Astrocyte of the cerebellum (primary cell): ENCODE results near the gene KLHL33.

ENCODE experiments used
- DNase-seq: peaks from one replicate; pipeline ENCODE4 v3.0.0-alpha.2; 2011; ENCODE audit warnings: low read depth
- H3K4me3 ChIP-seq: 2 replicates; pipeline ENCODE4 v1.5.1; 2011; ENCODE audit warnings: mild to moderate bottlenecking, low read depth, low read length, moderate library complexity
- in situ Hi-C: cut with HindIII; loops from 2 replicates; pipeline ENCODE4 v1.10.0; 2017; ENCODE audit warnings: low sequenced_read_pairs
- TF ChIP-seq, protein P1 (sequence below): IDR thresholded peaks from 2 replicates; pipeline ENCODE4 v1.5.1; 2012; ENCODE audit warnings: low read length, low read depth, moderate library complexity, mild to moderate bottlenecking; ENCODE audit errors: missing control alignments

The KLHL33 gene

DNA sequence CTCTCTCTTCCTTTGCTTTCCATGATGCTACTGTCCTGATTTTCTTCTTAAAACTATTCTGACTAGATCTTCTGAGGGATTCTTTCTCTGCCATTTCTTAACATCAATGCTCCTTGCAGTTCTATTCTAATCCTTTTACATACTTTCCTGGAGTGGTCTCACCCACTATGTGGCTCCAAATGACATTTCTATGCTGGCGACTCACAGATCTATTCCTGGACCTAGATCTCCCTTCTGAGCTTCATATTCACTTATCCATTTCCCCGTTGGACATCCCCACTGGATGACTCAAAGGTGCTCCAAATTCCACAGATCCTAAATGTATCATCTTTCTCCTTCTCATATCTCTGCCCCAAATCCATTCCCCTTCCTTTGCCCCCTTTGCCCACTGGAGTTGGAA, 26.7 kb downstream of the KLHL33 start:
- TF ChIP-seq, protein P1, sequence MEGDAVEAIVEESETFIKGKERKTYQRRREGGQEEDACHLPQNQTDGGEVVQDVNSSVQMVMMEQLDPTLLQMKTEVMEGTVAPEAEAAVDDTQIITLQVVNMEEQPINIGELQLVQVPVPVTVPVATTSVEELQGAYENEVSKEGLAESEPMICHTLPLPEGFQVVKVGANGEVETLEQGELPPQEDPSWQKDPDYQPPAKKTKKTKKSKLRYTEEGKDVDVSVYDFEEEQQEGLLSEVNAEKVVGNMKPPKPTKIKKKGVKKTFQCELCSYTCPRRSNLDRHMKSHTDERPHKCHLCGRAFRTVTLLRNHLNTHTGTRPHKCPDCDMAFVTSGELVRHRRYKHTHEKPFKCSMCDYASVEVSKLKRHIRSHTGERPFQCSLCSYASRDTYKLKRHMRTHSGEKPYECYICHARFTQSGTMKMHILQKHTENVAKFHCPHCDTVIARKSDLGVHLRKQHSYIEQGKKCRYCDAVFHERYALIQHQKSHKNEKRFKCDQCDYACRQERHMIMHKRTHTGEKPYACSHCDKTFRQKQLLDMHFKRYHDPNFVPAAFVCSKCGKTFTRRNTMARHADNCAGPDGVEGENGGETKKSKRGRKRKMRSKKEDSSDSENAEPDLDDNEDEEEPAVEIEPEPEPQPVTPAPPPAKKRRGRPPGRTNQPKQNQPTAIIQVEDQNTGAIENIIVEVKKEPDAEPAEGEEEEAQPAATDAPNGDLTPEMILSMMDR: no peak
- no peak overlapping the region for H3K4me3 ChIP-seq
- no peak for DNase-seq
- in situ Hi-C loops: no loop called here

DNA sequence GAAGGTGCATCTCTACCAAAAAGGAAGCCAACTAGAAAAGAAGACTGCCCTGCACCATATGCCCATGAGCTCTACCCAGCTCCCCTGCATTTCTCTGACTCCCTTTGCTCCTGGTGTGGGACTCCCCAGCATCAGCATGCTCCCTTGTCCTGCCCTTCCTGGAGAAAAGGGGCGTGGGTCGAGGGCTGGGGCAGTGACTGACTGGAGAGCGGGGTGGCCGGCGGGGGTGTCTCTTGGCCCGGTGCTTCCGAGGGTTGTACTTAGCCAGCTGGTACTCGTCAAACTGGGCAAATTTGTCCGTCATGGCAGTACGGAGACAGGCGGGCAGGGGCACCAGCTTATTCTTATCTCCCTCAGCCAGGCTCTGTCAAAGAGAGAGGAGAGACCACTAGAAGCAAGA, 32.4 kb downstream of the KLHL33 start:
- TF ChIP-seq, protein P1: no peak
- DNase-seq: no peak
- in situ Hi-C loops: no loop called here
- no peak overlapping the region for H3K4me3 ChIP-seq

DNA sequence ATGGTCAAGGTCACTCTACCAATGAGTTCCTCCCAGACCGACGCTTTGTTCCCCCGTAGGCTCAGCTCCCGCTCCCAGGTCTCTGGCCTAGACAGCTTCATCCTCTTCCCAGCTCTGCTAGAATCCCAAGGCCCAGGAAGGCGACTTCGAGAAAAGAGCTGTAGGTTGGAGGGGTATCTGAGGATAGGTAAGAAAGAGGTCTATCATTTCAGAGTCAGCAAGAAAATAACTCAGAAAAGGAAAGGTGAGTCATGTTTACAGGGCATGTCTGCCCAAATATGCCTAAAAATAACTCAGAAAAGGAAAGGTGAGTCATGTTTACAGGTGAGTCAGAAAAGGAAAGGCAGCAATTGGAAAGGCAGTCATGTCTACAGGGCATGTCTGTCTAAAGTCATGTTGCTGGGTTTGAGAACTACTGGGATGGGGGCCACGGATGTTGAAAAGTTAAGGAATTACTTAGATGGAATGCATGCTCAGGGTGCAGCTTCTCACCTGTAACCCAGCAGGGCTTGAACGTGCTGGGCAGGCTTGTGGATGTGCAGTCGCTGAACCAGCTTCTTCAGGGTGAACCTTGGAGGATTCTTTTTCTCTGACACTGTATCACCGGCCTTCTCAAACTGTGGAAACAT, 34.9 kb downstream of the KLHL33 start:
- H3K4me3 ChIP-seq: no peak overlapping the region

DNA sequence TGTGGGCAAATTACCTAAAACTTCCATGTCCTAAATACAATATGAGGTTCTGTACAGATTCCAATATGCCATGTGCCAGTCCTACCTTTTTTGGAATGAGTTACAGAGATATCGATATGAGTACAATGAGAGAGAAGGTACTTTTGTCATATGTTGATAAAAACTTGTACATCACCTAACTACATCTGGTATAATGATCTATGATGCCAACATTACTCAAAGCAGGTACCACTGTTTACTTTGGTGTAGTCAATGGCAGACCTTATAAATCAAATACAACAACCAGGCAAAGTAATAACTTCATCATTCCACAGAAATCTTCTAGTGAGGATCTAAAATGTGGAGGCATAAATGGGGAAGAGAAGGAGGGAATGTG, 35.4 kb downstream of the KLHL33 start:
- DNase-seq: no peak
- no peak overlapping the region for H3K4me3 ChIP-seq
- in situ Hi-C loops: no loop called here
- TF ChIP-seq, protein P1: no peak

More for the DNA sequence above, 34.9 kb downstream of the KLHL33 start:
- TF ChIP-seq, protein P1: no peak
- DNase-seq: no peak
- in situ Hi-C loops: no loop called here

DNA sequence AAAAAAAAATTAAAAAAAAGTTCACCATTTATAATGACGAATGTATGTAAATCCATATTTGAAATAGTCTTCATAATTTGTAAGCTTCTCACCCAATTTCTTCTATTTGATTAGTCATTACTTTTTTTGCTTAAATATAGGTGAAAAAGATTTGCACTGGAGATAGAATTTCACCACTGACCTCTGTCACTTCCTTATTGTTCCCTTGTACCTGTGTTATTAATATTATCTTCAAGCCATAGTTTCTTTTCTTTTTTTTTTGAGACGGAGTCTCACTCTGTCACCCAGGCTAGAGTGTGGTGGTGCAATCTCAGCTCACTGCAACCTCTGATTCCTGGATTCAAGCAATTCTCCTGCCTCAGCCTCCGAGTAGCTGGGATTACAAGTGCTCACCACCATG, 38.5 kb downstream of the KLHL33 start:
- no peak overlapping the region for H3K4me3 ChIP-seq
- no peak for DNase-seq
- TF ChIP-seq, protein P1: no peak
- in situ Hi-C loops: loop anchor here (5.0 kb wide), 1 partner anchor 75 kb away; no protein-coding TSS in a partner anchor

DNA sequence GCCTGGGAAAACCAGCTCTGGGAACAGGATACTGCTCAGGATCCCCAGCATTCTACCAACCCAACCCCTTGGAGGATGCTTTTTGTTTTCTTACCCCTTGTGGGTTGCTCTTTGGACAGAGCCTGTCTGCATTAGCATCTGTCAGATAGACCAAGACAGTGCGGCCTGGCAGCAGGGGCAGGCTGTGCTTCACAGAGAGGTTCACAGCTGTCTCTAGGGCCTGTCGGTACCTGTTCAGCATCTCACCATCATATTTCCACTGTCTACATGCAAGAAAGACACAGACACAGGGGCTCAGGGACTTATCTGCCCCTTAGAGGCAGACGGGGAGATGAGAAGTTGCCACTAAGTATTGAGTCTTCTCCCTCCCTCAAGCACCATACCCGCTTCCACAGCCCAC, 44.5 kb downstream of the KLHL33 start:
- TF ChIP-seq, protein P1: no peak
- DNase-seq: no peak
- in situ Hi-C loops: no loop called here
- H3K4me3 ChIP-seq: no peak overlapping the region
